ENCODE measurements around the gene RORB.

GRCh38 chr9:74493512-74493911 is 3.6 kb upstream of the RORB start:
- TF ChIP-seq, protein P1, sequence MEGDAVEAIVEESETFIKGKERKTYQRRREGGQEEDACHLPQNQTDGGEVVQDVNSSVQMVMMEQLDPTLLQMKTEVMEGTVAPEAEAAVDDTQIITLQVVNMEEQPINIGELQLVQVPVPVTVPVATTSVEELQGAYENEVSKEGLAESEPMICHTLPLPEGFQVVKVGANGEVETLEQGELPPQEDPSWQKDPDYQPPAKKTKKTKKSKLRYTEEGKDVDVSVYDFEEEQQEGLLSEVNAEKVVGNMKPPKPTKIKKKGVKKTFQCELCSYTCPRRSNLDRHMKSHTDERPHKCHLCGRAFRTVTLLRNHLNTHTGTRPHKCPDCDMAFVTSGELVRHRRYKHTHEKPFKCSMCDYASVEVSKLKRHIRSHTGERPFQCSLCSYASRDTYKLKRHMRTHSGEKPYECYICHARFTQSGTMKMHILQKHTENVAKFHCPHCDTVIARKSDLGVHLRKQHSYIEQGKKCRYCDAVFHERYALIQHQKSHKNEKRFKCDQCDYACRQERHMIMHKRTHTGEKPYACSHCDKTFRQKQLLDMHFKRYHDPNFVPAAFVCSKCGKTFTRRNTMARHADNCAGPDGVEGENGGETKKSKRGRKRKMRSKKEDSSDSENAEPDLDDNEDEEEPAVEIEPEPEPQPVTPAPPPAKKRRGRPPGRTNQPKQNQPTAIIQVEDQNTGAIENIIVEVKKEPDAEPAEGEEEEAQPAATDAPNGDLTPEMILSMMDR (IDR thresholded peaks at IDR 0.05): no peak
- TF ChIP-seq POLR2A (IDR thresholded peaks at IDR 0.05): no peak

All from tibial nerve (tissue), 3 donors.